Superior temporal gyrus (tissue), 1 donor: ENCODE results near the gene CFAP20DC.
"Not testable (repeated sequence)": the region's sequence is repeated elsewhere in the genome, so short reads cannot be mapped to it uniquely, and the experiment has no call there.

Experiments used
- DNase-seq: peaks from one replicate; pipeline ENCODE4 v3.0.0-alpha.2; 2016; ENCODE audit errors: extremely low spot score

CFAP20DC gene

DNA sequence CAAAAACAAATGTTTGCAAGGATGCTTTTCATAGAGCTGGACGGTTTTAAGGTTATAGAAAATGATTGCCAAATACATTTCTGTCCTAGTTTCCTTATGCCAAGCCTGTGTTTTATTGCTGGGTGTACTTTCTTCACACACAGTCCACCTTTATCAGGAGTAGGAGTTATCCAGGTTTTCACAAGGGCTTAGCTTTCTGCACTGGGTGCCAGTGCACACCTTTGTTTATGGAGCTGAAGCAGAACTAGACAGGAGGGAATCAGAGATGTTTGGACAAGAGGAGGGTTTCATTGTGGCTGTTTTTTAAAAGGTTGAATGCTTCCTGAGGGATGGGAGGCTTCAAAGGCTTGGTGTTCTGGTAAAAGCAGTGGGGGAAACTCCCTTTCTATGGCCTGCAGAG lies 353.7 kb downstream of the CFAP20DC start:
- no peak for DNase-seq

DNA sequence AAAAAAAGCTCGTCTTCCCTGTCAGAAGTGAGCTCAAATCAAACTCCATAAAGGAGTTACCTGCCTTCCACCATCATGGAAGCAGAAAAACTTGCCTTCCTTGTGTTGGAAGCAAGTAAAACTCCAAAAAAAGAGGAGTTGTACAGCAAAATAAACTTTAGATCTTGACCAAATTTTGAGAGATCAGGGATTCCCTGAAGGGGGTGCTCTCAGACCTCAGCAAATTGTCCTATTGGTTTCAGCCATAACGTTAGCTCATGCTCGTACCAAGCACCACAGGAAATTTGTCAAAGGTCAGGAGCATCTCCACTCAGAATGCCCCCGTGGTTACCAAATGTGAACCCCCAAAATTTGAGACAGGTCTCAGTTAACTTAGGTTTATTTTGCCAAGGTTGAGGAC lies 354.5 kb downstream of the CFAP20DC start:
- not testable (repeated sequence) for DNase-seq

DNA sequence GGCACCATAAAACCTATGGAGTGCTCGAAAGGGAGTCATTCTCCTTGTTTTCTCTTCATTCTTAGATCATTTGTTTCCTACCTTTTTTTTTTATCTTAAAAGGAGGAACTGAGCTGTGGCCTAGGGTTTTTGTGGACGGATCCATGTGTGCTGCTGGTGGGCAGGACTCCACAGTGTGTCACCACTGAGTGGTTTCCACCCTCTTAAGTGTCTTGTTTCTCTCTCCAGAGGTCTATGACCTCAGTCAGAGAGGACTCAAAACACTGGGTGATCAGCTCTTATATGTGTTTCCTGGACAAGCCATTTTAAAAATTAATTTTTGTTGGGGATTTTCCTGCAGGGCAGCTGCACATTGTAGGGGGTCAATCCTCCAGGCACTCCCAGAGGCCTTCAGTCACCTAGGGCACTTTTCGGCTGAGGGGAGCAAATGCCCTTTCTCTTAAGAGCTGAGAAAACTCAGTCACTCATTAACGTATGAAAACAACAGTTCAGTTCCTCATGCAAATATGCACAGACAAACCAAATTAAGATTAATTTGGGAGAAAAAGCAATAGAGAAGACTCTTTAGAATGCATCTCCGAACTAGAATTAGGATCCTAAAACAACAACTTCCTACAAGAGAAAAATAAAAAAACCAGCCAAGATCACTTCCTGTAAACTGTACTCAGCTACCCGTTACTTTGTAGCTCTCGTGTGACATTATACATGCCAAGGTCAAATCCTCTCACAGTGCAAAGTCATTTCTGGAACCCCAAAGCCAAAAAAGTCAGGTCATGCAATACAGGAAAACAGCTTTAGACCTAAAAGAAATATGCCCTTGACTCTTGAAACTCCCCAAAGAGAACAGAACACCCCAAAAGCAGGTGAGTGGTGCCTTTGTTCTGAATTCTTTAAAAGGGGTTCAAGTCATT lies 355.6 kb downstream of the CFAP20DC start:
- DNase-seq: no peak

DNA sequence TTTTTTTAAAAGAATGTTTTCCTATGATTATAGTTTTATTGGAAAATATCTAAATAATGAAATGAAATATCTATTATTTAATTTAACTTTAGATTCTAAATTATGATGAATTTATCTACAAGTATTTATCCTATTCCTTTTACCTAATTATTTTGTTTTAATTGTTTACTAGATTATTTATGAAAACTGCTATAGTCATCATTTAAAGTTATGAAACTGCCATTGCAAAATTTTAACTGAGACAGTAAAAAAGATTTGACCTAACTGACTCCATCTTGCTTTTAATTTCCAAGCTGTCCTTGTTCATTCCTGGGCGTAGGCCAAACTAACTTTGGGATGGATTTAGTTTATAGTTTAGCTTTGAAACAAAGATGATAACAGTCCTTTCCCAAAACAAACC lies 357.3 kb downstream of the CFAP20DC start:
- no peak for DNase-seq
